Tibial nerve (tissue), 3 donors: Measurements from ENCODE around the gene SNX32.

ENCODE experiments used
- POLR2A ChIP-seq, 2 donors: fragments of 450-650 bp; IDR thresholded peaks; one replicate each; pipeline ENCODE4 v1.6.1; 2017; ENCODE audit warnings: antibody characterized with exemption in 2 of 2, mild to moderate bottlenecking in 2 of 2, moderate library complexity in 2 of 2
- TF ChIP-seq, protein P1 (sequence below), 5 experiments: fragments of 200-600 bp in 3 of 5; fragments of 450-650 bp in 2 of 5; sonication (generic) in 3 of 5; IDR thresholded peaks; one replicate each; pipeline ENCODE4 v1.5.1; 2016 to 2019; ENCODE audit warnings: antibody characterized with exemption in 5 of 5, mild to moderate bottlenecking in 3 of 5, moderate library complexity in 2 of 5

GRCh38 chr11:65858681-65859087 is 24.9 kb downstream of the SNX32 start:
- no peak for TF ChIP-seq POLR2A (IDR thresholded peaks at IDR 0.05)
- TF ChIP-seq, protein P1, sequence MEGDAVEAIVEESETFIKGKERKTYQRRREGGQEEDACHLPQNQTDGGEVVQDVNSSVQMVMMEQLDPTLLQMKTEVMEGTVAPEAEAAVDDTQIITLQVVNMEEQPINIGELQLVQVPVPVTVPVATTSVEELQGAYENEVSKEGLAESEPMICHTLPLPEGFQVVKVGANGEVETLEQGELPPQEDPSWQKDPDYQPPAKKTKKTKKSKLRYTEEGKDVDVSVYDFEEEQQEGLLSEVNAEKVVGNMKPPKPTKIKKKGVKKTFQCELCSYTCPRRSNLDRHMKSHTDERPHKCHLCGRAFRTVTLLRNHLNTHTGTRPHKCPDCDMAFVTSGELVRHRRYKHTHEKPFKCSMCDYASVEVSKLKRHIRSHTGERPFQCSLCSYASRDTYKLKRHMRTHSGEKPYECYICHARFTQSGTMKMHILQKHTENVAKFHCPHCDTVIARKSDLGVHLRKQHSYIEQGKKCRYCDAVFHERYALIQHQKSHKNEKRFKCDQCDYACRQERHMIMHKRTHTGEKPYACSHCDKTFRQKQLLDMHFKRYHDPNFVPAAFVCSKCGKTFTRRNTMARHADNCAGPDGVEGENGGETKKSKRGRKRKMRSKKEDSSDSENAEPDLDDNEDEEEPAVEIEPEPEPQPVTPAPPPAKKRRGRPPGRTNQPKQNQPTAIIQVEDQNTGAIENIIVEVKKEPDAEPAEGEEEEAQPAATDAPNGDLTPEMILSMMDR (IDR thresholded peaks at IDR 0.05), result no peak
